Keratinocyte (primary cell): ENCODE measurements around the gene VSIG2. TPM values are rescaled to one million over a fixed set of nuclear protein-coding genes. Genes with fewer than 3 reads are reported as not detected.

ENCODE experiments used
- DNase-seq: peaks from one replicate; pipeline ENCODE4 v3.0.0-alpha.2; 2011; ENCODE audit warnings: low read depth, missing footprints, low spot score
- FAIRE-seq: peaks from 2 replicates; lab custom pipeline; 2011; peaks lifted over from hg19 to GRCh38; lab: Jason Lieb, UNC
- H2AFZ ChIP-seq: 2 replicates; pipeline ENCODE4 v1.6.0; 2012; ENCODE audit warnings: low read length, control low read depth, inconsistent platforms; ENCODE audit not compliant: control insufficient read depth
- H3K27ac ChIP-seq: 2 replicates; pipeline ENCODE4 v1.5.1; 2011; ENCODE audit warnings: low read length; ENCODE audit not compliant: control insufficient read depth, insufficient read depth
- H3K27me3 ChIP-seq: 3 replicates; pipeline ENCODE4 v1.6.0; 2011; ENCODE audit warnings: low read length; ENCODE audit not compliant: control insufficient read depth, insufficient read depth; ENCODE audit errors: extremely low read depth
- H3K36me3 ChIP-seq, 2 experiments: 2 replicates in 1 of 2; 3 replicates in 1 of 2; pipeline ENCODE4 v1.5.1; 2011; ENCODE audit warnings: low read length in 2 of 2, mild to moderate bottlenecking in 1 of 2; ENCODE audit not compliant: control insufficient read depth in 2 of 2, insufficient read depth in 2 of 2; ENCODE audit errors: extremely low read depth in 1 of 2
- H3K4me1 ChIP-seq: 3 replicates; pipeline ENCODE4 v1.5.1; 2011; ENCODE audit warnings: low read length; ENCODE audit not compliant: control insufficient read depth, insufficient read depth; ENCODE audit errors: extremely low read depth
- H3K4me2 ChIP-seq: 3 replicates; pipeline ENCODE4 v1.6.0; 2011; ENCODE audit warnings: low read depth, low read length; ENCODE audit not compliant: control insufficient read depth, insufficient read depth; ENCODE audit errors: extremely low read depth
- H3K4me3 ChIP-seq, 3 experiments: fragments of 200-600 bp in 1 of 3; sonication (generic) in 1 of 3; 2 replicates in 2 of 3; 3 replicates in 1 of 3; pipeline ENCODE4 v1.5.1; 2011 to 2016; ENCODE audit warnings: low read length in 3 of 3, mild to moderate bottlenecking in 3 of 3, control low read depth in 2 of 3, inconsistent platforms in 1 of 3, low read depth in 1 of 3, mixed read lengths in 1 of 3, mixed run types in 1 of 3, moderate library complexity in 1 of 3; ENCODE audit not compliant: control insufficient read depth in 2 of 3, insufficient read depth in 2 of 3; ENCODE audit errors: extremely low read depth in 1 of 3
- H3K79me2 ChIP-seq: 2 replicates; pipeline ENCODE4 v1.6.0; 2012; ENCODE audit warnings: low read length; ENCODE audit not compliant: control insufficient read depth, insufficient read depth
- H3K9ac ChIP-seq: 3 replicates; pipeline ENCODE4 v1.6.0; 2011; ENCODE audit warnings: low read length; ENCODE audit not compliant: control insufficient read depth, insufficient read depth; ENCODE audit errors: extremely low read depth
- H3K9me1 ChIP-seq: 3 replicates; pipeline ENCODE4 v1.6.0; 2011; ENCODE audit warnings: low read length; ENCODE audit not compliant: control insufficient read depth, insufficient read depth; ENCODE audit errors: extremely low read depth
- H3K9me3 ChIP-seq: 2 replicates; pipeline ENCODE4 v1.5.1; 2012; ENCODE audit warnings: low read depth, low read length; ENCODE audit not compliant: control insufficient read depth
- H4K20me1 ChIP-seq: 3 replicates; pipeline ENCODE4 v1.6.0; 2011; ENCODE audit warnings: low read length; ENCODE audit not compliant: control insufficient read depth, insufficient read depth; ENCODE audit errors: extremely low read depth
- CTCF ChIP-seq, 3 experiments: IDR thresholded peaks in 1 of 3; conservative IDR thresholded peaks in 1 of 3; optimal IDR thresholded peaks in 1 of 3; 2 replicates in 2 of 3; 3 replicates in 1 of 3; pipeline versions ENCODE3 to v1.5.1; 2011; ENCODE audit warnings: low read length in 3 of 3, mild to moderate bottlenecking in 3 of 3, moderate library complexity in 2 of 3, control low read depth in 1 of 3, inconsistent platforms in 1 of 3; ENCODE audit not compliant: insufficient read depth in 2 of 3; ENCODE audit errors: extremely low read depth in 1 of 3
- EZH2 ChIP-seq: IDR thresholded peaks from one replicate; pipeline ENCODE4 v1.6.1; 2012; ENCODE audit warnings: inconsistent platforms, mild to moderate bottlenecking, low read length, moderate library complexity
- dilution Hi-C: fragments of 300-500 bp; cut with MboI; formaldehyde crosslinking; loops from one replicate; pipeline ENCODE4 v1.7.0; 2020; ENCODE audit warnings: low sequenced_read_pairs; ENCODE audit not compliant: extremely low pct_ligation_motif_present
- polyA plus RNA-seq, 5 experiments: library from polyadenylated mRNA; depleted of rRNA in 3 of 5; stranded (reverse) in 3 of 5; stranded (forward) in 1 of 5; unstranded in 1 of 5; fragments of >200 nt; gene quantifications; 1 replicate in 1 of 5; 2 replicates in 3 of 5; 3 replicates in 1 of 5; pipeline versions ENCODE4 v1.2.1 to v1.2.3, GENCODE V29; 2011 to 2012; ENCODE audit warnings: missing spikeins in 2 of 5, low read depth in 1 of 5, low replicate concordance in 1 of 5

Gene VSIG2
- polyA plus RNA-seq, 1 donor (not counting 4 experiments of a cell fraction or from before 2014, with no cell fraction given): not detected

- no peaks in the 10 kb centered on the region for H3K9me3 ChIP-seq
- TF ChIP-seq CTCF (optimal IDR thresholded peaks at IDR 0.05 in 1 of 3, IDR thresholded peaks at IDR 0.05 in 1 of 3, conservative IDR thresholded peaks at IDR 0.05 in 1 of 3; ENCODE audit: extremely low read depth in 1 of 3, insufficient read depth in 2 of 3, low read length in 3 of 3): no peak
- TF ChIP-seq EZH2: no peak
- no peak overlapping the region for H3K27ac ChIP-seq
- FAIRE-seq: no peak
- no peak overlapping the region for H3K4me2 ChIP-seq
- H2AFZ ChIP-seq: no peak overlapping the region
- no peaks in the 10 kb centered on the region for H4K20me1 ChIP-seq
- H3K36me3 ChIP-seq: peaks cover 1 to 5% of the 10 kb centered on the region in 2 experiments
- no peaks in the 10 kb centered on the region for H3K79me2 ChIP-seq
- no peak overlapping the region for H3K4me3 ChIP-seq
- H3K9me1 ChIP-seq: no peaks in the 10 kb centered on the region
- no peaks in the 10 kb centered on the region for H3K27me3 ChIP-seq
- dilution Hi-C loops: no loop called here
- no peak for DNase-seq
- H3K4me1 ChIP-seq: no peaks in the 10 kb centered on the region
- no peak overlapping the region for H3K9ac ChIP-seq
Measured at GRCh38 chr11:124769806-124770774, 18.0 kb upstream of the VSIG2 start.

- no peaks in the 10 kb centered on the region for H3K27me3 ChIP-seq
- TF ChIP-seq CTCF (optimal IDR thresholded peaks at IDR 0.05 in 1 of 3, IDR thresholded peaks at IDR 0.05 in 1 of 3, conservative IDR thresholded peaks at IDR 0.05 in 1 of 3; ENCODE audit: extremely low read depth in 1 of 3, insufficient read depth in 2 of 3, low read length in 3 of 3) (no peak), EZH2 (no peak)
- no peak for DNase-seq
- no peak overlapping the region for H3K4me2 ChIP-seq
- no peak overlapping the region for H3K4me3 ChIP-seq
- H3K9ac ChIP-seq: no peak overlapping the region
- no peaks in the 10 kb centered on the region for H3K79me2 ChIP-seq
- no peaks in the 10 kb centered on the region for H3K9me1 ChIP-seq
- no peak overlapping the region for H3K27ac ChIP-seq
- no peaks in the 10 kb centered on the region for H3K9me3 ChIP-seq
- H3K36me3 ChIP-seq: peaks cover 0 to 5% of the 10 kb centered on the region in 2 experiments
- dilution Hi-C loops: no loop called here
- no peaks in the 10 kb centered on the region for H4K20me1 ChIP-seq
- H2AFZ ChIP-seq: no peak overlapping the region
- FAIRE-seq: no peak
- H3K4me1 ChIP-seq: no peaks in the 10 kb centered on the region
Measured at GRCh38 chr11:124768914-124769313, 16.9 kb upstream of the VSIG2 start.
